ENCODE measurements around the gene TSC22D2. TPM values are rescaled to one million over a fixed set of nuclear protein-coding genes. Genes with fewer than 3 reads are reported as not detected.

Gene TSC22D2
- polyA plus RNA-seq, 3 donors: 5.1 to 12.9 (median 5.7) TPM

- no peak overlapping the region for H2AFZ ChIP-seq (ENCODE audit: insufficient read depth, low read depth, low read length, poor library complexity, severe bottlenecking)
- intact Hi-C loops (cut with micrococcal nuclease): no loop called here
- WGBS (ENCODE audit: insufficient coverage): no CpG with 5 or more reads among the region's 2 CpGs
- Mint-ChIP-seq H3K27ac (no peak overlapping the region), H3K4me1 (peaks cover 2% of the 10 kb centered on the region), H3K4me3 (no peak overlapping the region), H3K27me3 (ENCODE audit: low read depth in 3 of 3) (peaks cover 0 to 3% (median 0%) of the 10 kb centered on the region in 3 donors), H3K36me3 (no peaks in the 10 kb centered on the region), H3K9me3 (no peaks in the 10 kb centered on the region)
- H3K27ac ChIP-seq (ENCODE audit: low read depth in 1 of 2, low read length in 2 of 2): no peak overlapping the region
- H3K4me1 ChIP-seq (ENCODE audit: control insufficient read depth in 1 of 2, insufficient read depth in 2 of 2, low read length in 2 of 2): no peaks in the 10 kb centered on the region
- TF ChIP-seq CTCF (IDR thresholded peaks at IDR 0.05): no peak
- H3K4me3 ChIP-seq (replicated peaks in 1 of 3; ENCODE audit: low read depth in 2 of 3, low read length in 3 of 3): no peak overlapping the region
- no peak for DNase-seq
- H3K9me3 ChIP-seq (replicated peaks in 1 of 2; ENCODE audit: control insufficient read depth in 1 of 2, insufficient read depth in 1 of 2, low read length in 2 of 2): no peaks in the 10 kb centered on the region
- H3K36me3 ChIP-seq (replicated peaks in 1 of 2; ENCODE audit: control insufficient read depth in 1 of 2, insufficient read depth in 2 of 2, low read length in 2 of 2): no peaks in the 10 kb centered on the region
- H3K79me2 ChIP-seq (ENCODE audit: insufficient read depth, low read length): no peaks in the 10 kb centered on the region
- no peak overlapping the region for H3K4me2 ChIP-seq (replicated peaks; ENCODE audit: extremely low read depth, low read length, poor library complexity, severe bottlenecking)
- H3K27me3 ChIP-seq (ENCODE audit: control insufficient read depth in 2 of 2, insufficient read depth in 2 of 2, low read length in 2 of 2): no peaks in the 10 kb centered on the region
- H4K20me1 ChIP-seq (ENCODE audit: insufficient read depth, low read length): no peaks in the 10 kb centered on the region
- H3K9ac ChIP-seq (ENCODE audit: insufficient read depth, low read length, poor library complexity, severe bottlenecking): no peak overlapping the region
Measured at GRCh38 chr3:150399060-150399459, 9.0 kb upstream of the TSC22D2 start.

GRCh38 chr3:150401285-150401684 lies 6.8 kb upstream of the TSC22D2 start:
- TF ChIP-seq CTCF (IDR thresholded peaks at IDR 0.05): no peak
- H3K27ac Mint-ChIP-seq: no peak overlapping the region
- H3K9me3 Mint-ChIP-seq: no peaks in the 10 kb centered on the region
- no peak overlapping the region for H3K27ac ChIP-seq (ENCODE audit: low read depth in 1 of 2, low read length in 2 of 2)
- H3K79me2 ChIP-seq (ENCODE audit: insufficient read depth, low read length): no peaks in the 10 kb centered on the region
- no peaks in the 10 kb centered on the region for H4K20me1 ChIP-seq (ENCODE audit: insufficient read depth, low read length)
- intact Hi-C loops (cut with micrococcal nuclease): loop anchor here in 1 of 2 donors (10.0 kb wide), 2 partner anchors 204 to 364 kb away; partner anchors contain the start of genes SELENOT and SIAH2
- H3K4me1 Mint-ChIP-seq: no peaks in the 10 kb centered on the region
- no CpG with 5 or more reads among the region's 3 CpGs for WGBS (ENCODE audit: insufficient coverage)
- no peak overlapping the region for H3K4me3 Mint-ChIP-seq
- H3K36me3 ChIP-seq (replicated peaks in 1 of 2; ENCODE audit: control insufficient read depth in 1 of 2, insufficient read depth in 2 of 2, low read length in 2 of 2): no peaks in the 10 kb centered on the region
- no peak for DNase-seq
- H3K36me3 Mint-ChIP-seq: no peaks in the 10 kb centered on the region
- no peaks in the 10 kb centered on the region for H3K9me3 ChIP-seq (replicated peaks in 1 of 2; ENCODE audit: control insufficient read depth in 1 of 2, insufficient read depth in 1 of 2, low read length in 2 of 2)
- H3K4me1 ChIP-seq (ENCODE audit: control insufficient read depth in 1 of 2, insufficient read depth in 2 of 2, low read length in 2 of 2): no peaks in the 10 kb centered on the region
- H3K27me3 Mint-ChIP-seq (ENCODE audit: low read depth in 3 of 3): peaks cover 0 to 2% (median 0%) of the 10 kb centered on the region in 3 donors
- H2AFZ ChIP-seq (ENCODE audit: insufficient read depth, low read depth, low read length, poor library complexity, severe bottlenecking): no peak overlapping the region
- H3K4me3 ChIP-seq (replicated peaks in 1 of 3; ENCODE audit: low read depth in 2 of 3, low read length in 3 of 3): no peak overlapping the region
- H3K9ac ChIP-seq (ENCODE audit: insufficient read depth, low read length, poor library complexity, severe bottlenecking): no peak overlapping the region
- no peak overlapping the region for H3K4me2 ChIP-seq (replicated peaks; ENCODE audit: extremely low read depth, low read length, poor library complexity, severe bottlenecking)
- no peaks in the 10 kb centered on the region for H3K27me3 ChIP-seq (ENCODE audit: control insufficient read depth in 2 of 2, insufficient read depth in 2 of 2, low read length in 2 of 2)
